T1000 (cell line): ENCODE measurements around the gene SAMM50.
"Not testable (repeated sequence)": the region's sequence is repeated elsewhere in the genome, so short reads cannot be mapped to it uniquely, and the experiment has no call there.

ENCODE experiments used
- DNase-seq: peaks from one replicate; lab custom pipeline; 2025; ENCODE audit warnings: mixed read lengths; lab: John Stamatoyannopoulos, UW

SAMM50 gene

DNA sequence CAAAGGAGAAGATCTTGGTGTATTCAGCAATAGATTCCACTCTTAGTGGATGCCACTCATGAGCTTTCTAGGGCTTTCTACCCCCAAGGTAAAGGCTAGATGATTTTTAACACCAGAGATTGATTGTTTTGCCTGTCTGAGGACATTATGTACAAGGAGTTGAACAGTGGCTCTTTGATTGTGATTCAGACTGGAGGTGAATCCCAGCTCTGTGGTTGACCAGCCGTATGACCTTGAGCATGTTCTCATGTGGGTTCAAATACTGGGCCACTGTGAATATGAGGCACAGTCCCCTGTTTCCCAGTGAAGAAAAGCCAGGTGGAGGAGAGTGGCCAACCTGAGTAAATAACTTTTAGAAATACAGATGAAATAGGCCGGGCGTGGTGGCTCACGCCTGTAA lies 44.9 kb downstream of the SAMM50 start:
- DNase-seq, result no peak

DNA sequence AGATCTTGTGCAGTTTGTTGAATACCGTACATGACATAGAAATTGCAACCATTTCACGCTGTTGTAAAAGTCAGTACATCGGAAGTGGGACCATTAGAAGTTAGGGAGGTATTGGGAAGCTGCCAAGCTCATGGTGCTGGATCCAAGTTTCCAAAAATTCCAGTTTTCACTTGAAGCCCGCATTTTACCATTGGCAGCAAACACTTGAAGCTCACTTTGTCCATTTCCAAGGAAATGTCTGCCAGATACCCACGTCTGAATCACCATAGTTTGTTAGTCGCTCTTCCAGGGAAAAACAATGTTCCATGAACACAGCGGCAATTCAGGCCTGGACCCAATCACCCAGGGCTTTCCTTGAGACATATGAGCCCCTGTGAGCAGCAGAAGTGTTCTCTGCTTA lies 46.3 kb downstream of the SAMM50 start:
- no peak for DNase-seq

DNA sequence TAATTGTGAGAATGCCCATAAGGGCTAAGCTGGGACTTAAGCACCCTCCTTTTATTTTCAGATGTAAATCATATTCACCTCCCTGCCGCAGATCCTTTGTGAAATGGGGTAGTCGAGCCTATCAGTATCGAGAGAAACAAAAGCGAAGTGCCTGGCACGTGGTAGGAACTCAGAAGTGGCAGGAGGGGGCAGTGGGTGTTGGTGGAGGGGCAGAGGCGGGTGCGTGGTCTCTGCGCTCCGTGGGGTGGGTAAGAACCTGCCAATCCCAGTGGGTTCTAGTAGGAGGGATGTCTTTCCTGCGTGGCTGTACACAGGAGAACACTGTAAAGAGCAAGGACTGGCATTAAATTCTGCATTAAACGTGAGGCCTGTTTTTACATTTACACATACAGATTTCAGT lies 47.1 kb downstream of the SAMM50 start:
- no peak for DNase-seq

DNA sequence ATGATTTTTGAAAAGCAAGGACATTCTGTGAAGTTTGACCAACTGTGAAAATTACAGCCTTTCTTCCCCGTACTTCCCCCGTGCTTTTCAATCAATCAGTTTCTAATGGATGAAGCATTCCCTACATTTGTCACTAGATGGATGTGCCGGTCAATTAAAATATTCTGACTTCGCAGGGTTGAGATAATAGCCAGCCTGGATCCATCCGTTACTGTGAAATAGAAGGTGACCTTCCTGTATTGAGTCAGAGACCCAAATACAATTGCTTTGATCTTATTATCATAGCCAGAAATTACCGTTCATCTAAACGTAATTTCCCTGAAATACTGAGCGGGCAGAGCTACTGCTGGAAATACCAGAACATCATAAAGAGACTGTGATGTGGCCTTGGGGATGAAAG lies 47.8 kb downstream of the SAMM50 start:
- no peak for DNase-seq

DNA sequence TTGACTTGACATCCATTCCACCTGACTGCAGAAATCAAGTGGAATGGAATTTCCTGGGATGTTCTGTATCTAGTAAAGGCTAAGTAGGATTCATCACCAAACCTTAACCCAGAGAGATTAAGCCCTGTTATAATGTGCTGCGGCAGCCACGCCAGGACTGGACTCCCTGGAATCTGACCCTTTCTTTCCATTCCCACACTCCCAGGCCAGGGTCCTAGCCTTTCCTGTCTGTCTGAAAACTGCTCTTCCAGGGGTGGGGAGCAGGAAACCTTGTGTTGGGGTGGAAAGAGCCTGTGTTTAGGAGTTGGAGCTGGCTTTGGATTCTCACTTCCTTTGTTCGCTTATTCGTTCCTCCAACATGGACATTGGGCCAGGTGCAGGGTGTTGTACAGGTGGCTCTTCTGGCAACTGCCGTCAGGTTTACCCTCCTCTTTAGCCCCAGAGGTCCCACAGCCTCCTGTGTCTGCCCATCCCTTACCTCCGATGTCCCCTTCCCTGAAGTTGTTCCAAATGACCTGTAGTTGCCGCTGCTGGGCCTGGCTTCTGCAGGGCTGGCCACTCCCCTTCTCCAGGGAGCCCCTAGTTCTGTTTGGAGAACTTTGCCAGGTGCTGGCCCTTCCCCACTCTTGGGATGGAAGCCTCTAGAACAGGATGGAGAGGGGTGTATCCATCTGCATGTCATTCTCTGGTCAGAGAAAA lies 48.3 kb downstream of the SAMM50 start:
- DNase-seq, result no peak

DNA sequence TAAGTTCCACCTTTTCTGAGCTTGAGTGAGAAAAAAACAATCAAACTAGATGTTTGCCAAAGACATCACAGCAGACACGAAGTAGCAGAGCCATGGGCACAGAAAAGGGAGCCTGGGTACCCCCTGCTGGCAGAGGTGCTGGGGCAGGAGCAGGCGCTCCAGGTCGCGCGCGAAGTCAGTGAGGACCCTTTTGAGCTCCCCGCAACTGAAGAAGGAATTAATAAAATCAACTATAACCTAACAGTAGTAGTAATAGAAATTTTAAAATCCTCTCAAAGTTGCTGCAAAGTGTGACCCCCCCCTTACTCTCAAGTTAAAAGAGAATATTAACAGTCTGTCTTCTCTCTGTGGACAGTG lies 48.8 kb downstream of the SAMM50 start:
- no peak for DNase-seq

DNA sequence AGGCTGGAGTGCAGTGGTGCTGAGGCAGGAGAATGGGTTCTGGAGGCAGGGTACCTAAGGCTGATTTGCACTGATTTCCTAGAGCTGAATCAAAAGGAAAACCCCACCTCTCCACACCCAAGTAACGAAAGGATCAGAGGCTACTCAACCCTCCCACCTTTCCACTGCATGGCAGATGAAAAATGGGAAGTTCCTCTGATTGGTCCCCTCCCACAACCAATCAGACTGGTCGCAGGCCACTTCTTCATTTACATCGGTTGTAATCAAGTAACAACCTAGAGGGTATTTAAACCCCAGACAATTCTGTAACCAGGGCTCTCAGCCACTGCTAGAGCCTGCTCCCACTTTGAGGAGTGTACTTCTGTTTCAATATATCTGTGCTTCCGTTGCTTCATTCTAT lies 50.3 kb downstream of the SAMM50 start:
- DNase-seq, result no peak

DNA sequence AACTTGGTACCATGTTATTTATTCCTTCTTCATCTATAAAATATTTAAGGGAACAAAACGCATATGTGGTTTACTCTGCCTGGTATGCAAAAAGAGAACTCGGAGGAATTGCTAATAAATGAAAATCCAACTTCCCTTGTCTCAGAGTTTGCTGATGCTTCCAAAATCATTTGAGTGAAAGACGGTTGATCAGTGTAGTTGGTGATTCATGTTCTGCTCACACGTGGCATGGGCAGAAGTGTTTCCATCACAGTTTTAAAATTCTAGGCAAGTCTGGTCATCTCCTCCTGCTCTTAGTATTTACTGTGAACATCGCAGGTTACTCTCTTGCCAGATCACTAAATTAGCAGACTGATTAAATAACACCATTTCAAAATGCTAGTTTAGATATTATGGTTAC lies 56.9 kb downstream of the SAMM50 start:
- no peak for DNase-seq

DNA sequence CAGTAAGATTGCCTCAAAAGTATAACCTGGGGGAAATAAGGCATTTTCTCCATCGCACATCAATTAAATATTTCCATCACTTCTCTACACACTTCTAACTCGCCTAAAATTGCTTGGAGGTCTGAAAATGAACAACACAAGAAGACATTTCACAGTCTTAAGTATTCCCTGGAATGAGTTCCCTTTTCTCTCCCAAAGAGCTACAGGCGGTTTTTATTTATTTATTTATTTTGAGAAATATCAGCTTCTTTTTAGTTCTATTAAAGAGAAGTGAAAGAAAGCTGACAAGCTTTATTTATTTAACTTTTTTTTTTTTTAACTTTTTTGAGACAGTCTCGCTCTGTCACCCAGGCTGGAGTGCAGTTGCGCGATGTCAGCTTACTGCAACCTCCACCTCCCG lies 57.3 kb downstream of the SAMM50 start:
- DNase-seq, result no peak

DNA sequence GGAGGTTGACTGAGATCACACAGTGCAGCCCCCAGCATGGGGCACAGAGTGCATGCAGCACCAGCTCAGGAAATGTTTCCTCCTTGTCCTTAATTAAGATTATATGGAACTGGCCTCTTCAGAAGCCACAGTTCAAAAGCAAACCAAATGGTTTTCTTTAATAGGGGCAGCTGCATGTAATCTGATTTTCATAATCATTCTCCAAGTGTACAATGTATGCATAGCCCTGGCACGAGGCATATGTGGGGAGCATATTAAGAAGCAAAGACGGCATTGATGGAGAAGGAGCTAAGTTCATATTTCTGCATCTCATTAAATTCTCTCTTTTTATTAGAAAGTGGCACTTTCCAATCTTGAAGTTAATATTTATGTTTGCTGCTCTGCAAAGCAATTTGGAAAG lies 59.0 kb downstream of the SAMM50 start:
- DNase-seq, result no peak

DNA sequence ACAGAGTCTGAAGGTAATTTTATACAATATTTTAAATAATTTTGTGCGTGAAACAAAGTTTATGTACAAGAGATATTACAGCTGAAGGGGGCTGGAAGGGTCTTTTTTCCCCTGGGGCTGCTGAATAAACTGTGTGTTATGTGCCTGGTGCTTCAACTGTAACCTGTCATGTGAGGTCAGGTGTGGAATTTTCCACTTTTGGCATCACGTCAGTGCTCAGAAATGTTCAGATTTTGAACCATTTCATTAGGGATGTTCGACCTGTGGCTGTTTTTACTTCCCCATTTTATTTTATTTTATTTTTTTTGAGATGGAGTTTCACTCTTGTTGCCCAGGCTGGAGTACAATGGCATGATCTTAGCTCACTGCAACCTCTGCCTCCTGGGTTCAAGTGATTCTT lies 61.3 kb downstream of the SAMM50 start:
- not testable (repeated sequence) for DNase-seq

DNA sequence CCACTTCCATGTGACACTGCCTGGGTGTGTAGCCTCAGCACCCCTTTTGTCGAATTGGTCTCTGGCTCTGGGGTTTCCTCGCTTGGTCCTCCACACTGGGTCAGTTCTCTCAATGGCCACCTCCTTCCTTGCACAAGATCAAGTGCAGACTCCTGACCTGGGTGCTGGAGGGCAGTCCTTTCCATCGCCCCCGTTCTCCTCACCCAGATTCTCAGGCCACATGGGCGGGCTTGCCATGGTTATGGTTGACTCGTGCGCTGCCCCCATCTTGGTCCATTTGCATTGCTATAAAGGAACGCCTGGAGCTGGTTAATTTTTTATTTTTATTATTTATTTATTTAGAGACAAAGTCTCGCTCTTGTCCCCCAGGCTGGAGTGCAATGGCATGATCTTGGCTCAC lies 63.4 kb downstream of the SAMM50 start:
- DNase-seq, result no peak

DNA sequence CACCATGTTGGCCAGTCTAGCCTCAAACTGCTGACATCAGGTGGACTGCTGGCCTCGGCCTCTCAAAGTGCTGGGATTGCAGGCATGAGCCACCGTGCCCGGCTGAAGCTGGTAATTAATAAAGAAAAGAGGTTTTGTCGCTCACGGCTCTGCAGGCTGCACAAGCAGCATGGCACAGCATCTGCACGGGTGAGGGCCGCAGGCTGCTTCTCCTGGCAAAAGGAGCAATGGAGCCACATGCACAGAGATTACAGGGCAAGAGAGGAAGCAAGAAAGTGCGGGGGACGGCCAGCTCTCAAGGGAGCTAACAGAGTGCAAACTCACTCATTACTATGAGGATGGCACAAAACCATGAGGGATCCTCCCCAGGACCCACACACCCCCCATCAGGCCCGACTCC lies 64.2 kb downstream of the SAMM50 start:
- DNase-seq, result no peak

DNA sequence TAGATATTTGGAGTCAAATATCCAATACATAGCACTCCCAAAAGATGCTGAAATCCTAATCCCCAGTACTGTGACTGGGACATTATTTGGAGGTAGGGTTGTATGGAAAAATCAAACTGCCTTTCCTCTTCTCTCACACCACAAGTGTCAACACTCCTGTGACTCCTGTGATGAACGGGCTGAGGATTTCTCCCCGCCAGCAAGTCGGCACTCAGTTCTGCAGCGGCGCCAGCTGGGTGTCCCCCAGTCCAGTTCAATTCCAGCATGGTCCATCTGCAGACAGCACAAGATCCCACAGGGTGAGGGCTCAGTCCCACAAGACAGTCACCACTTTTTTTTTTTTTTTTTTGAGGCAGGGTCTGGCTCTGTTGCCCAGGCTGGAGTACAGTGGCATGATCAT lies 64.6 kb downstream of the SAMM50 start:
- DNase-seq, result no peak

DNA sequence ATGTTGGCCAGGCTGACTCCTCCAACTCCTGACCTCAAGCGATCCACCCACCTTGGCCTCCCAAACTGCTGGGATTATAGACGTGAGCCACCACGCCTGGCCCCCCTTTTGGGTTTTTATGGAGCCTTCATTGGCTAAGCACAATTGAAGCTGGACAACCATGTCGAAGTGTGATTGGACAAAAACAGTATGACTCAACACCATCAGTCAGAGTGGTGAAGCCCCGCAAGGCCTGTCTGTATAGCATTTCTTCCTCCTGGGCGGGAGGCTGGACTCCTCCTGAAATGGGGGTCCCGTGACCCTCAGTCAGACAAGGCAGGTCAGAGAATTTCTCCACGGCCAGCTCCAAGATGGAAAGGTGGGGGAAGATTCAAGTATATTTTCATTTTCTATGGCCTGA lies 65.7 kb downstream of the SAMM50 start:
- no peak for DNase-seq

DNA sequence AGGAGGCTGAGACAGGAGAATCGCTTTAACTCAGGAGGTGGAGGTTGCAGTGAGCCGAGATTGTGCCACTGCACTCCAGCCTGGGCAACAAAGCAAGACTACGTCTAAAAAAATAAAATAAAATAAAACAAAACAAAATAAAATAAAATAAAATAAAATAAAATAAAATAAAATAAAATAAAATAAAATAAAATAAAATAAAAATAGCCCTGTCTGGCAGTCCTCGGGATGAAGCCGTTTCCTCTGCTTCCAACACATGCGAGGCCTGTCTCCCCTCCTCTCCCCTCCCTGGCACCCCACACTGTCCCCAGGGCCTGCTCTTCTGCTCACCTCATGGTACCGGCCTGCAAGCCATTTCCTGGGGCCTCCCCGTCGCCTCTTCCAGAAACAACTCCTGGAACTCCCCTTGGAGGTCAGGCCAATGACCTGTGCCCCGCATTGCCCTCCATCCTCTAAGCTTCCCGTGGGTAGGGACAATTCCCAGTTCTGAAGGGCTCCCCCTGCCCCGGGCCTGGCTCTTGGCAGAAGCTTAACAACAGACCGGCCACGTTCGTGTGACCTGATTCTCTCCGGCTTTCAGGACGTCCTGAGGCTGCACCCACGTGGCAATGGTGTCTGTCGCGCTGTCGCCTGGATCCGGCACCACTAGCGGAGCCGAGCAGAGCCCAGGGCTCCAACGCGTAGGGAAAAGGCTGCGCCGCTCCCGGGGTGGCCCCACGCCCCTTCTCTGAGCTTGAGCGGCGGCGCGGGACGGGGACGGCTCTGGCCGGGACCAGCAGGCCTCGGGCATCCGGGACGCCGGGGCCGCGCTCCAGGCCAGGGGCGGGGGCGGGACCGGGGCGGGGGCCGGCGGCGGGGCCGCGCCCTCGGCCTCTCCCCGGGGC lies 68.4 kb downstream of the SAMM50 start:
- DNase-seq, result no peak

DNA sequence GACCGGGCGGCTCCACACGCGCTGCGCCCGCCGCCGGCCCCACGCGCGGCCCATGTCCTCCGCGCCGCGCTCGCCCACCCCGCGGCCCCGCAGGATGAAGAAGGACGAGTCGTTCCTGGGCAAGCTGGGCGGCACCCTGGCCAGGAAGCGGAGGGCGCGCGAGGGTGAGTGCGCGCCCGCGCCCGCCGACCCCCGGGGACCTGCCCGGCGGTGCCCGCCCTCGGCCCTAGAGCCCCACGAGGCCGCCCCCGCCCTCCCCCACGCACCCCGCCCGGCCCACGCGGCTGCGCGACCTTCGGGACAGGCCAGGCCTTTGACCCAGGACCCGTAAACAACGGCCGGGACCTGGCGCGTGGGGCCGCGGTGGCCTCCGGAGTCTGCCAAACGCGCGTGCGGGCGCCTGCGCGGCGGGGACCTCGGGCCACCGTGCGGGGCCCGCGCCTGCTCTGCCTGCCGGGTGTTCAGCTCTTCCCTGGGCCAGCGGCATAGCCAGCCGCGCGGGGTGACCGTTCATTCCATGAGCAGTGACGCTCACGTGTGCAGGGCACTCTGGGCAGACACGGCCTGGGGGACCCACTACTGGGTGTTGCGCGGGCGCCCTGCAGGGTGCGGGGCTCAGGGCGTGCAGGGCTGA lies 69.2 kb downstream of the SAMM50 start, which contains the start of gene PARVB:
Gene PARVB (plus strand): TSS at position 15 of the 634 bp plus-strand sequence. CDS start 38 bp downstream, at position 53.
- no peak for DNase-seq

DNA sequence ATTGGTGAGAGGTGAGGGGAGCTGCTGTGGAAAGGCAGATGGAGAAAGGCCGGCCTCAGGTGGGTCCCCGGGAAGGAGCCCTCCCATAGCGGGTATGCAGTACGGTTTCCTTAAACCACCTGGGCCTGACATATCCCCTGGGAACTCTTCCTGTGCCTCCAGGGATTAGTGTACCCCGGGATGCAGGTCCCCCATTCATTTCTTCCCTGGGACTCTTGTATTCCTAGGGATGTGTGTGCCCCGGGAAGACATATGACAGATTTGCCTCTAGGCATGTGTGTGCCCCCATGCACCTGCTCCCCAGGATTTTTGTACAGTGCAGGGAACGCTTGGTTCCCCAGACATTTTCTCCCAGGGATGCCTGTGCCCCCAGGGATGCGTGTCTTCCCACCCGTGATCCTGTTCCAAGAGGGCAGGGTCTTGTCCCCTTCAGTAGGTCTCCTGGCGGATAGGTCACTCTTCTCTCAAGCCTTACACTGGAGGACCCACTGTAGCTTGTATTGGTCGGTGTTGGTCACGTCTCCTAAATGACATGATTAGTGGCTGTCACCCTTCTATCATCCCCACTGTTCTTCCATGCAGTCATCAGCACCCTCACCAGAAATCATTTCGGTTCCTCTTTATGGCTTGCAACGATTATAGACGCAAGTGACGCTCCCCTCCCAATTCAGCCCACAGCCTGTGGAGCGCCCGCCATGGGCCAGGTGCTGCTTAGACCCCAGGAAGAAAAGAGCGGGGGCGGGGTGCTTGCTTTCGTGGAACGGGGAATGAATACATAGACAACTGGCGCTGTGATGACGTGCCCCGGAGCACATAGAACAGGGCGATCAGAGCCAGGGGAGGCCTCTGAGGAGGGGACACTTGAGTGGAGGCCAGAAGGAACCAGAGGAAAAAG lies 70.2 kb downstream of the SAMM50 start:
- DNase-seq, result no peak

DNA sequence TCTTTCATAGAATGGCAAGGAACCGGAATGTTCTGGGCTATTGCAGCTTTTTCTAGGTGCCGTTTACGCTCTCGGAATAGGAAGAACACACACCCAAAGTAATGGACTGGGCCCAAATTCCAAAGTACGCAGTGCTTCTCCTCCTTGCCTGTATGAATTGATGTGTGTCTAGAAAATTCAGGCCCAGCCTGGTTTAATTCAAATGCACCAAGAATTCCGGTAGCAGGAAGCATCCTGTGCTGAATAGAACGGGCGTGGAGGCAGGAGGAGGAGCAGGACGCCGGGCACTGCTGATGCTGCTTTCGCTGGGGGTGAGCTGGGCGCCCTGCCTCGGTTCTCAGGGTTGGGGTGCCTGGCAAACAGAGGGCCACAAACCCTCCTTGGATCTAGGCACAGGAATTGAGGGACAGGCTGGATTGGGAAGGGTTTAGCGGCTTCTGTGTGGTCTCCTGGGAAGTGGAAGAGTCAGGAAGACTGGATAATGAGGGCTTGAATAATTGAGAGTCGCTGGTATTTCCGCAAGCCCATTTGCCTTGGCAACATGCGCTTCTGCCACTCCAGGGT lies 70.9 kb downstream of the SAMM50 start:
- no peak for DNase-seq

DNA sequence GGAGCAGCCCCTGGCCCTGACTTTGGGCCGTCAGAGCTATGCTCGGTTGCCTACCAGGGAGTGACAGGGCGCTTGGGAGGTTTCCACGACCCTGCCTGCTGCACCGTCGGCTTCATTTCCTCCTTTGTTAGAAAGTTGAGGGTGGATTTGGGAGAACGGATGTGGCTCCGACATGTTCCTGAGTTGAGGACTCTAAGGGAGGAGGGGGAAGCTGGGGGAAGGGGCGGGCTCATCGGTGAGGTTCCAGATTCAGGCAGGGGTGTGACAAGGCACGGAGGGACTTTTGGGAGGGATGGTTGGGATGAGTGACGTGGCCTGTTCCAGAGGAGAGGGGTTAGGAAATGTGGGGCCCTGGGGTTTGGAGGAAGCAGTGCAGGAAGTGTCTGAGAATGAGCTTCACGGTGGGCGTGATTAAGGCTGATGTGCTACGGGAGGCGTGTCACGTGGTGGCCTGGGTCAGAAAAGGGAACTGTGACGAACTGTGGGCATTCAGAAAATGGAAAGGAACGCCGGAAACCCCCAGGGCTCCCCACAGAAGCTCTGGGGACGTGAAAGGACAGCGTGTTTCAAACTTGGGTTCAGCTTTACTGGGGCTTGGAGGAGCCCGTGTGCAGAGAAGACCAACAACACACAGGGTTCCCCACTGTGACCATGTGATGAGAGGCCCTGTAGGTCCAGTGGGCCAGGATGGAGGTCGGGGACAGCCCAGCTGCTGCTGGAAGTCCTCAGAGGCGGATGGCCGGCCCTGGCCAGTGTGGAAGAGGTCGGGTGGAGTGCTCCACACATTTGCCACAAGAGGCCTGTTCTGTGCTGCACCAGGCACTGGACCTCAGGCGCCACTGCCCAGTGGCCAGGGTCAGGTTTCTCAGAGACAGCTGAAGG lies 71.6 kb downstream of the SAMM50 start:
- DNase-seq, result peak; percentile 73

DNA sequence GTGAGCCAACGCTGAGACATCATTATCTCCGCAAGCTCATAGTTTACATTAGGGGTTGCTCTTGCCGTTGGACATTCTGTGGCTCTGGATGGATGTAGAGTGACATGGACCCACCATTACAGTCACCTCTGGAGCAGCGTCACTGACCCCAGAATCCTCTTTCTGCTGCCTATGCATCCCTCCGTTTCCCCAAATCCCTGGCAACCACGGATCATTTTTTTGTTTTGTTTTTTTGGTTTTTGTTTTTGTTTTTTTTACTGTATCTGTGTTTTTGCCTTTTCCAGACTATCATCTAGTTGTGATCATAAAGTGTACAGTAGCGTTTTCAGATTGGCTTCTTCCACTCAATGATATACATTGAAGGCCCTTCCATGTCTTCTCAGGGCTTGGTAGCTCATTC lies 72.8 kb downstream of the SAMM50 start:
- no peak for DNase-seq
